ENCODE measurements around the gene DENND1C. TPM values are rescaled to one million over a fixed set of nuclear protein-coding genes. Genes with fewer than 3 reads are reported as not detected.

Gene DENND1C
- total RNA-seq, 4 donors from 2014 or later, result 1.0 to 7.6 (median 4.6) TPM

- DNase-seq (ENCODE audit: low spot score), result no peak
- TF ChIP-seq CTCF (IDR thresholded peaks at IDR 0.05), result no peak
- no peak for ATAC-seq (ENCODE audit: low FRiP score)
Measured at GRCh38 chr19:6495947-6496346, 14.4 kb upstream of the DENND1C start.

DNA sequence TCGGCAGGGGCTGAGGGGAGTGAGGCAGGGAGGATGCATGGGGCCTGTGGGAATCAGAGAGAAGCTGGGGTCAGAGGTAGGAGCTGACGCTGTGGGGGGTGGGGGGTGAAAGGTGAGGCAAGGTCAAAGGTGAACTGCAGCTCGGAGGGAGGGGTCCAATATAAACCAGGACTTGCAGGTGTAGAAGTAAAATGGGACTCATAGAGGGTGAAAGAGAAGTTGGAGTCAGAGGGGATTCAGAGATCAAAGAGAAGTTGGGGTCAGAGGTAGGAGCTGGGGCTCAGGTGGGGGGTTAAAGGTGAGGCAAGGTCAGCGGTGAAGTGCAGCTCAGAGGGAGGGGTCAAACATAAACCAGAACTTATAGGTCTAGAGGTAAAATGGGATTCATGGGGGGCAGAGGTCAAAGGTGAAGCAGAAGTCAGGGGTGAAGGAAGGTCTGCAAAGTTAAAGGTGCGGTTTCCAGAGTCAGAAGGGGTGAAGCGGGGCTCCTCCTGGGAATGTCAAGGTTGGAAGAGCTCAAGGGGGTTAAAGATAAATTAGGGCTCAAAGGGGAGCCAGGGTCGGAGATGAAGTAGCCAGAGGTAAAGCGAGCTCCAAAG is 12.9 kb upstream of the DENND1C start:
- no peak for ATAC-seq (ENCODE audit: low FRiP score)
- DNase-seq (ENCODE audit: low spot score), result no peak
- no peak for TF ChIP-seq CTCF (IDR thresholded peaks at IDR 0.05)

- ATAC-seq (ENCODE audit: low FRiP score), result no peak
Measured at GRCh38 chr19:6491802-6492592, 10.4 kb upstream of the DENND1C start.

DNA sequence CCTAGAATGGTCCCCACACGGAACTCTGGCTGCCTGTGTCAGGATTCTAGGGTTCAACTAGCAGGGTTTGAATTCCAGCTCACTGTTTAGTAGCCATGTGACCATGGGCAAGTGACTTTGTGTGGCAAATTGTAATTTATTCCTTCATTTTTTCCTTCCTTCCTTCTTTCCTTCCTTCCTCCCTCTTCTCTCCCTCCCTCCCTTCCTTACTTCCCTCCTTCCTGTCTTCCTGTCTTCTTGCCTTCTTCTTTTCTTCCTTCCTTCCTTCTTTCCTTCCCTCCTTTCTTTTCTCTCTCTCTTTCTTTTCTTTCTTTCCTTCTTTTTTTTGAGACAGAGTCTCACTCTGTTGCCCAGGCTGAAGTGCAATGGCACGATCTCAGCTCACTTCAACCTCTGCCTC is 8.5 kb upstream of the DENND1C start:
- ATAC-seq (ENCODE audit: low FRiP score) (no peak), DNase-seq (ENCODE audit: low spot score) (no peak)
- no peak for TF ChIP-seq CTCF (IDR thresholded peaks at IDR 0.05)

More at GRCh38 chr19:6491802-6492592, 10.4 kb upstream of the DENND1C start:
- TF ChIP-seq CTCF (IDR thresholded peaks at IDR 0.05), result no peak
- DNase-seq (ENCODE audit: low spot score), result no peak

GRCh38 chr19:6489278-6490061 is 7.9 kb upstream of the DENND1C start:
- DNase-seq (ENCODE audit: low spot score) (no peak), ATAC-seq (ENCODE audit: low FRiP score) (no peak)
- no peak for TF ChIP-seq CTCF (IDR thresholded peaks at IDR 0.05)

GRCh38 chr19:6484831-6485230 is 3.2 kb upstream of the DENND1C start:
- TF ChIP-seq CTCF (IDR thresholded peaks at IDR 0.05), result no peak

More at GRCh38 chr19:6484831-6485230, 3.2 kb upstream of the DENND1C start:
- ATAC-seq (ENCODE audit: low FRiP score), result no peak
- DNase-seq (ENCODE audit: low spot score), result no peak
